PC-3 (cell line): ENCODE measurements around the gene LRRC7.

ENCODE experiments used
- EZH2 ChIP-seq: fragments of 300-600 bp; sonication (generic); IDR thresholded peaks from one replicate; pipeline ENCODE4 v1.6.1; 2017; ENCODE audit warnings: antibody characterized with exemption, mild to moderate bottlenecking, low read length; ENCODE audit not compliant: unreplicated experiment
- TF ChIP-seq, protein P1 (sequence below): fragments of 300-600 bp; sonication (generic); conservative IDR thresholded peaks from 2 replicates; pipeline ENCODE4 v1.5.1; 2017; ENCODE audit warnings: antibody characterized with exemption, low read depth, mild to moderate bottlenecking, low read length

DNA sequence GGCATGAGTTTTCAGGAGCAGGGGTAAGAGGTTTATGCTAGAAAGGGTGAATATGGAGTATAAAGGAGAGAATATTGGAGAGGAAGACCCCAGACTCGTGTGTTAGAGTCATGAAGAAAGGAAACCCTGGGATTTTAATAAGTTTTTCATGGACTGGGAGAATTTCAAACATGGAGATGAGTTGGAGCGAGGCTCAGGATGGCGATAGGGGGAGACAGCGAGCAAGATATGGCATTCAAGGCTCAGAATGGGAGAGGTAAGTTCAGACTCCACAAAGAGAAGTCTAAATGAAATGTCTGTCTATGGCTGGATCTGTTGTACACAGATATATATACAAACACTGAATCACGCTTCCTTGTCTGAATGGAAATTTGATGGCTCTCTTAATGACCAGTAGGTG, 545.1 kb downstream of the LRRC7 start:
- TF ChIP-seq EZH2: no peak
- TF ChIP-seq, protein P1, sequence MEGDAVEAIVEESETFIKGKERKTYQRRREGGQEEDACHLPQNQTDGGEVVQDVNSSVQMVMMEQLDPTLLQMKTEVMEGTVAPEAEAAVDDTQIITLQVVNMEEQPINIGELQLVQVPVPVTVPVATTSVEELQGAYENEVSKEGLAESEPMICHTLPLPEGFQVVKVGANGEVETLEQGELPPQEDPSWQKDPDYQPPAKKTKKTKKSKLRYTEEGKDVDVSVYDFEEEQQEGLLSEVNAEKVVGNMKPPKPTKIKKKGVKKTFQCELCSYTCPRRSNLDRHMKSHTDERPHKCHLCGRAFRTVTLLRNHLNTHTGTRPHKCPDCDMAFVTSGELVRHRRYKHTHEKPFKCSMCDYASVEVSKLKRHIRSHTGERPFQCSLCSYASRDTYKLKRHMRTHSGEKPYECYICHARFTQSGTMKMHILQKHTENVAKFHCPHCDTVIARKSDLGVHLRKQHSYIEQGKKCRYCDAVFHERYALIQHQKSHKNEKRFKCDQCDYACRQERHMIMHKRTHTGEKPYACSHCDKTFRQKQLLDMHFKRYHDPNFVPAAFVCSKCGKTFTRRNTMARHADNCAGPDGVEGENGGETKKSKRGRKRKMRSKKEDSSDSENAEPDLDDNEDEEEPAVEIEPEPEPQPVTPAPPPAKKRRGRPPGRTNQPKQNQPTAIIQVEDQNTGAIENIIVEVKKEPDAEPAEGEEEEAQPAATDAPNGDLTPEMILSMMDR: peak; percentile 51
